HK-2 (cell line): ENCODE results near the gene ANXA6.
A peak's percentile ranks its signal among the peaks of the same experiment; 100 is the strongest.

Source experiments
- DNase-seq: peaks from one replicate; pipeline ENCODE4 v3.0.0-alpha.2; 2018; ENCODE audit not compliant: unreplicated experiment

Gene ANXA6

DNA sequence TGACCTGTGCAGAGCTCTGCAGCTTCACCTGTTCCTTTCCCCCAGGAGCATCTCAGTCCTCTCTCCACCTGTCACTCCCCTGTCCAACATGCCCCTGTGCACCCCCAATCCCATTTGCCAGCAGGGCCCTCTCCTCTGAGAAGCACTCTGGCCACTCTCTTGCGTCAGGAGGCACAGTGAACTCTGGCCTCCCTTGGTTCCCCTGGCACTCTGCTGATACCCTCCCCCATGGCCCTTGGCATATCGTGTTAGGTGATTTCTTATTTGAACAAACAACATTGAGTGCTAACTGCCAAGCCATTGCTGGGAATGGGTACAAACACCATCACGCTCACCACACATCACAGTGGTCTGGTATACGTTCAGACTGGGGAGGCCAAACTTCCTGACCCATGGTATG lies 55.8 kb downstream of the ANXA6 start:
- DNase-seq = no peak

DNA sequence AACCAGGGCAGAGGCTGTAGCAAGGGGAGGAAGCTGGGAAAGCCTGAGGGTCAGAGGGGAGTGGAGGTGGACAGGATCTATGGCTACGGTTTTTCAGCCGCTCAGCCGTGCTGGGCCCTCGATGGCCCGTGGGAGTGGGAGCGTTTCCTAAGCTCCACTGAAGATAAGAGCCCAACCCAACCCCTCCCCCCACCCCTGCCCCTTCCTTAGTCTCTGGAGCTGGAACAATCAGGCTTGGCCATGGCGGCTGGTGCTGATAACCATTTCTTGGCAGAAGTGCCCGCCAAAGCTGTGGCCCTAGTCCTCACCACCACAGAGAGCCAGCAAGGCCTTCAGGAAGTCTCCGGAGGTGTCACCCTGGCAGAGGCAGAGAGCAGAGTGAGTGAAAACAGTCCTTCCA lies 56.4 kb downstream of the ANXA6 start:
- DNase-seq = no peak

- no peak for DNase-seq
Observed at GRCh38 chr5:151100681-151101080, 56.9 kb downstream of the ANXA6 start.

DNA sequence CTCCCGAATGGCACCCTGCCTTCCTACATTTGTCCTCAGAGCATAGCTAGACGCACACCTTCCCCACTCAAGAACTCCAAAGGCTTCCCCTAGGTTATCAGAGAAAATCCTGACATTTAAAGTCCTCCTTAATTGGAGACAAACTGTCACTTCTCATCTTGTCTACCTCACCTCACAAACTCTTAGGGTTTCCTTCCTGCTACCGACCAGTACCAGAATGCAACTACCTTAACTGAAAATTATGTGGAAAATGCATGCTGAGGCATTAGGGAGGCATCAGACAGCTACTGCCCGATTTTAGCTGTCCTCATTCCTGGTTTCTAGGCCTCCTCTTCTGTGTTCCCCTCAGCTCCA lies 58.8 kb downstream of the ANXA6 start:
- DNase-seq = no peak

- DNase-seq = no peak
Observed at GRCh38 chr5:151097820-151098767, 59.5 kb downstream of the ANXA6 start.

DNA sequence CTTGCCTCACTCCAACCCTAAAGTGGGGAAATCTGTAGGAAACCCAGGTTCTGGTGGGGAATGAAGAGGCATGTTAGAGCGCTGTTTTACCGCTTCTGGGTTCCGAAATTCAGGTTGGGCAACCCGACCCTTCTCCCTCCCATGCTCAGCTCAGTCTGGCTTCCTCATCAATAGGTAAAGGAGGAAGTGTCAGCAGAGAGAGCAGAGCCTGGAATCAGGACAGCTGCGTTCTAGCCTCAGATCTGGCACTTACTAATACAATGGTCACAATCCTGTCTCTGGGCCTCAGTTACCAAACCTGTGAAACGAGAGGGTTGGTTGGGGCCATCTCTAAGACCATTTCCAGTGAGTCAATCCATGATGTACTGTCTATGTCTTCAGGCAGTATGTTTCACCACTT lies 60.5 kb downstream of the ANXA6 start:
- no peak for DNase-seq

DNA sequence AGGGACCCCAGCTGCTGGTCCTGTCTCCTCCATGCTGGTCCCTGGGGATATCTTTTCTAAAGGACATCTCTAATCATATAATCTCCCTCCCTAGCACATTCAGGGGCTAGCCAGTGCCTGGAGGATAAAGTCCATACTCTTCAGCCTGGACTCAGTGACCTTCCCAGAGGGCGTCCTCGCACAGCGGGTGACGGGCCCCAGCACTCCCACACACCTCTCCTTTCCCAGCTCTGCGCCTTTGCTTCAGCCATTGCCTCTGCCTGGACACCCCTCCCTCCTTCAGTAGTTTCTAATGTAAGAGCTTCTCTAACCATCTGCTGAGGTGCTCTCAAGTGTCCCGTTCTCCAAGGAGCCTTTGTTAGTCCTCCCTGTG lies 61.6 kb downstream of the ANXA6 start:
- DNase-seq = no peak

GRCh38 chr5:151095341-151096000 lies 62.1 kb downstream of the ANXA6 start:
- DNase-seq = no peak

GRCh38 chr5:151094852-151095245 lies 62.7 kb downstream of the ANXA6 start:
- no peak for DNase-seq

GRCh38 chr5:151094030-151094851 lies 63.3 kb downstream of the ANXA6 start:
- DNase-seq = peak; percentile 70

GRCh38 chr5:151093476-151093889 lies 64.1 kb downstream of the ANXA6 start:
- peak; percentile 34 for DNase-seq

DNA sequence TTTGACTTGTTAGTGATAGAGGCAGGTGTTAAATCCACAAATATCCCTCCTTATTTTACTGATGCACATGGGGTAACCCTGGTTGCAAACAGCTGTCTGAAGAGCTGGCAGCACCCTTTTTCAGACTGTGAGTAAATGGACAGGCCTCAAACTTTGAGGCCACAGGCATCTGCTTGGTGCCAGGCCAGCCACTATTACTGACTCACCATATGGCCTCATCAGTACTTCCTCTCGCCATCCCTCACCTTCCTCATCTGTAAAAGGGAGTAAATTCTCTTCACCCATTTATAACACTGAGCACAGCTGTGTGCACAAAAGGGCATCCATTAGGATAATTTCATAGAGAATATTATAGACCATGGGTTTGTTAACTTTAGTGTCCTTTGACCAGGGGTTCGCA lies 64.8 kb downstream of the ANXA6 start:
- DNase-seq = peak; percentile 56

DNA sequence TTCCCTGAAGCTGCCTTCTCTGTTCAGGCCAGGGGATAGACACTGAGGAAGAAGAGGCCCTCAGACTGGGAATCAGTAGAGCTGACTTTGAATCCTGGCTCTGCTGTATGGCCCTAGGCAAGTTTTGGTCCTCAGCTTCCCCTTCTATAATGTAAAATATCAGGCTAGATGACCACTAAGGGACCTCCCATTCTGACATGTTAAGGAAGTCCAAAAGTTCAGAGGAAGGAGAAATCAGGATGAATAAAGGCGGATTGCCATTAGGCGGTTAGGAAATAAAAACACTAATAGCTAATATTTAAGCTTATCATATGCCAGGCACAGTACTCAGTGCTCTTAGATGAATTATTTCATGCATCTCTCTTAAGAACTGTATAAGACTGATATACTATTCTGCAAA lies 67.9 kb downstream of the ANXA6 start:
- DNase-seq = no peak

- DNase-seq = no peak
Observed at GRCh38 chr5:151088986-151089385, 68.6 kb downstream of the ANXA6 start.

DNA sequence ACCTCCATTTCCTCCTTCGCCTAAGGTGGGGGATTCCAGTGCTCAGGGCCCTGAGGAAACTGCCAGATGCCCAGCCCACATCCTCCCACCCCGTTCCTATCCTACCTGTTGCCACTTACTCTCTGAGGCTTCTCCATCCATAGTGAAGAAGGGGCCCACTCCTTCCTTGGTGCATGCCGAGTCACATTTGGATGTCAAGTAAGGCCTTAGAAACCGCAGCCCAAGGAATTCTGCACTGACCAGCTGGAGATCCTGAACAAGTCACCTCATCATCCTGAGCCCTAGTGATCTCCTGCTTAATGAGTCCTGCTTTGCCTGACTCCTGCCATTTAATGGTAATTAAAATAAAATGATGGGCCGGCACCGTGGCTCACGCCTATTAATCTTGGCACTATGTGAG lies 70.1 kb downstream of the ANXA6 start:
- no peak for DNase-seq

GRCh38 chr5:151086905-151087360 lies 70.6 kb downstream of the ANXA6 start:
- DNase-seq = peak; percentile 63

DNA sequence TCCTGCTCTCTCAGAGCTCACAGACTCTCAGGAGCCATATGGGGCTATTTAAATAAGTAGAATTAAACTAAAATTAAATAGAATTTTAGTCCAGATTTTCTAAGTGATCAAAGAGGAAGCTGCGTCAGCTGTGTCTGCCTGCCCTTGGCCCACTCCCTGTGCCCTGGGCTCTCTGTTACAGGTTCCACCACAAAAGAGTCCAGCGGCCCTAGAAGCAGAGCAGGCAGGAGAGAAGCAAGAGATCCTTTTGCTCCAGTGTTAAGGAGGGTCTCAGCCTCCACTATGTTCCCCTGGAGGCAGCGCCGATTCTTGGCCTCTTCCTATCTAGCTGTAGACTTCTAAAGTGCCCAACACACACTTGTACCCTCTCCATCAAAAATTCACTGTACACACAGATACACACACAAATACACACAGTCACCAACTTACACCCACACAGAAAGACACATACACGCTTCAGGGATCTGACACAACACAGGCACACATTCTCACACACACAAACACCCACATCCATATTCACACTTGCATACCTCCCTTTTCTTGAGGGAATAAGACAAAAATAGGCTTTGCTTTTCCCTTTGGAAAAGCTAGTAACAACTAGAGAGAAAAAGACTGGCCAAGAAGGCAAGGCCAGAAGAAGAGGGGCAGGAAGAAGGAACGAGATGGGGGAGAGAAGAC lies 71.2 kb downstream of the ANXA6 start:
- no peak for DNase-seq

GRCh38 chr5:151085517-151086041 lies 72.0 kb downstream of the ANXA6 start:
- DNase-seq = peak; percentile 57

- DNase-seq = no peak
Observed at GRCh38 chr5:151084363-151084762, 73.2 kb downstream of the ANXA6 start.

DNA sequence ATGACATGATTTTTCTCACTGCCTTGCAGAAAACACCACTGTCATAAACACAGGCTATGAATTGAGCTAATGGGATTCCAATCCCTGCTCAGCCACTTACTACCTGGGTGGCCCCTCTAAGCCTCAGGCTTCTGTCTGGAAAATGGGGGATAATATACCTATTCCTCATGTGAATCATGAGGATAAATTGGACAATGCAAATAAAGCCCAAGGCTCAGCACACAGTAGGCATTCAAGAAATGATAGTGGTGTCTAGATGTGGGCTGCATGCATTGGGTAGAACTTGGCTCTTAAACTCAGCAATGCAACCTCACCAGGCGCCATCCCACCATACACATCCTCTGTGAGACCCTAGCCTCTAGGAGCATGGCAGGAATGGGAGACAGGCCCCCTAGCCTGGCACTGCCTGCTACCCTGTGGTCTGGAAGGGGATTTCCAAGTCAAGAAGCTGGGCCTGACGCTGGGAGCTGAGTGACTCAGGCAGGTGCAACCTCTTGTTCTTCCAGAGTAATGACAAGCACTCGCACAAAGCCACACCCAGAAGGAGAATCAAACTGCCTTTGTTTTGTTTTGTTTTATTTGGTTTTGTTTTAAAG lies 74.4 kb downstream of the ANXA6 start:
- DNase-seq = peak; percentile 67

DNA sequence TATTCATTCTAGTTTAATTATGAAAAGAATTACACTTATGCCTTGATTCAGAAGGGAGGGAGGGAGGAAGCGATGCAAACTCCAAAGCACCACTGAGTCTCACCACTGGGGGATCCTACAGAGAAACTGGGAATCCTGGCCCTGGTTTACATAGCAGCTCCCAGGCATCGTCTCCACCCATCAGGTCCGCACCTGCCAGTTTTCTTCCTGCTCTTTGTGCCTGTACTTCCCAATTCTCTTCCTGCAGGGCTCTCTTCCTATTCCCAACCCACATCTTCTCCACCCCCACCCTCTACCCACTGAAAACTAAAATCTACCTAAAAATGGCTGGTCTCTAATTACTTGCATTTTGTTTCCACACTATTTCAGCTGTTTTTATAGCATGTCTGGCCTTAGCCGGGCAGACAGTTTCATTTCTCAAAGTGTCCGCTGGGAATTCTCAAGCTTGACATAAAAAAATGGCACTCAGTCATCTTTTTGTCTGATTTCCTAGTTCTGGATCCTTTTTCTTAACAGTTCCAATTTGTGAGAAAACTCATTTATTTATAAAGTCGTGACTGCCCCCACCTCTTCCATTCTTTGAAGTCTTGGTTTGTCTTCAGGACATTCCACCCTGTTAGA lies 75.2 kb downstream of the ANXA6 start:
- peak; percentile 25 for DNase-seq
